Stimulated activated CD4-positive, alpha-beta T cell treated with anti-CD3 and anti-CD28 coated beads, Interleukin-12 subunit alpha, Interleukin-12 subunit beta, amount 100 ng/mL, for 48 hours (primary cell): ENCODE measurements around the gene NDUFS7.

Experiments used
- DNase-seq, 3 donors: peaks; one replicate each; pipeline ENCODE4 v3.0.0-alpha.2; 2020; ENCODE audit warnings: low read depth in 2 of 3, low spot score in 1 of 3

NDUFS7 gene

DNA sequence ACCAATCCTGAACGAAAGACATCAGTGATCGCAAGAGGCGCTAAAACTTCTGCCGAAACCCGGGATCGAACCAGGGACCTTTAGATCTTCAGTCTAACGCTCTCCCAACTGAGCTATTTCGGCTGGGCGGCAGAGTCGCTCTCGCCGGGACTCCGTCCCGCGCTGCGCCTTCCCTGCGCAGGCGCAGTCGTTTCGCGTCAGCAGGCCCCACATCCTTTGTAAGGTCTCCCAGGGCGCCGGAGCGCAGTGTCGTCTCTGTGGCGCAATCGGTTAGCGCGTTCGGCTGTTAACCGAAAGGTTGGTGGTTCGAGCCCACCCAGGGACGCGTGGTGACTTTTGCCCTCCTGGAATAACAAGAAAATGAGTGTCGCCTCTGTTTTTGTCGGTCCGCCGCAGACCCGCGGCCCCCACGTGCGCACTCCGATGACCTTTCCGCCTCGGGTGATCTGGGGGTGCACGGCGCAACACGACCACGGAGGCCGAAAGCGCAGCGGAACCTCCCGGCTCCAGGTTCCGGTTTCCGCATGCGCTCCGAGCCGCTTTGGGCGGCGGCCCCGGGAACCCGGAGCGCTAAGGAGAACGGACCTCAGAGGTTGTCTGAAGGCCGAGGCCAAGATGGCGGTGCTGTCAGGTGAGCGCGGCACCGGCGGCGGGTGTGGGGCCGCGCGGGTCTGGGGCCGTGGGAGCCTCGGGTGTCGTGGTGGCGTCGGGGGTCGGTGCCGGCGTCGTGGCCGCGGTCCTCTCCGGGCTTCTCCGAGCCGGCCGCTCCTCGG is at the start of gene NDUFS7:
TSS of gene NDUFS7 (plus strand) at position 596 of the 773 bp plus-strand sequence. CDS start at position 616, 20 bp downstream.
- peak; percentile 87 to 98 (median 88) for DNase-seq

DNA sequence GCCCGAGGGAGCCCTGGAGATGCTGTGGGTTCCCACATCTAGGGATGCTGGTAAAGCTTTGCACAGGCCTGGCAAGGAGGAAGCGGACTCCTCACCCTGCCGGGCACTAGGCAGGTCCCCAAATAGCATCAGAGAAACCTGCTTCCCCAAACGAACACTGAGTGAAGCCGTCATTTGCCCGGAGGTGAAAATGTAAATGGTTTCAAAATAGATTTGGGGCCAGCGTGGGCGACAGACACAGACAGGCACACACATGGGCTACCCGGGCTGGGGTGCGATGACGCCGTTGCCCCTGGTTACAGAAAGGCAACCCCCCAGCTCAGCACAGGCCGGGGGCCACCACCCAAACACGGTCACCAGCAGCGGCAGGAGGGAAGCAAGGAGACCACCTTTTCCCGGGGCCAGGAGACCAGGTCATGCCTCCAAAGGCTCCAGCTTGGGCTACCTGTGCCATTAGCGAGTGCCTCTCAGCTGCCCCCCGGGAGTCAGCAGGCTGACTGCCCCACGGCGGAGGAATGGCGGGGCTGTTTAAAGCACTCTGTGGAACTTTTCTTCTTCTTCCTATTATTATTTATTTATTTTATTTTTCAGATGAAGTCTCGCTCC is 47.5 kb upstream of the NDUFS7 start:
- DNase-seq, result no peak

- DNase-seq, result no peak
These were observed 42.8 kb upstream of the NDUFS7 start for GRCh38 chr19:1340681-1341469.

DNA sequence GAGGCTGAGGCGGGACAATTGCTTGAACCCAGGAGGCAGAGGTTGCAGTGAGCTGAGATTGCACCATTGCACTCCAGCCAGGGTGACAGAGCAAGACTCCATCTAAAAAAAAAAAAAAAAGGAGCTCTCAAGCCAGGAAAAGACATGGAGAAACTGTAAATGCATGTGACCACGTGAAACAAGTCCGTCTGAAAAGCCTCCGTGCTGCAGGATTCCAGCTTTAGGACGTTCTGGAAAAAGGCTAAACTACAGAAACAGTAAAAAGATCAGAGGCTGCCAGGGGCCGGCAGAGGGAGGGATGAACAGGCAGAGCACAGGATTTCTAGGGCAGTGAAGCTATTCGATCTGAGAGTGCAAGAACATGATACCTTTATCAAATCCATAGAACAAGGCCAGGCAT is 40.7 kb upstream of the NDUFS7 start:
- no peak for DNase-seq

DNA sequence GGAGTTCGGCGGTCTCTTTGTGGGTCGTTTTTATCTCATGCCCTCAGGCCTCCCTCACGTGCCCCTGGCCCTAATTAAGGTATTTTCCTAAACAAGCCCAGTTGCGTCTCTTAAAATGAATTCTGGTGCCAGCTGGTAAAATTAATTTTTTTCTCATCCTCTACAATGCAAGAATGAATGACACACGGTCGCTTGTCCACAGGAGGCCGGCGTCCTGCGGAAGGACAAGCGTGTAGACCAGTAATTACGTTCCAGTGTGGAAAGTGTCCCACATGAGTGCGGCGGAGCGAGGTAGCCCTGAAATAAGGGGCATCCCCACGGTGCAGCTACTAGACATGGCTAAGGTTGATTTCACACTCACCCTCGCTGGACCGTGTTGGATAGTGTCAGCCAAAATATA is 34.5 kb upstream of the NDUFS7 start:
- DNase-seq, result no peak

GRCh38 chr19:1350867-1351266 is 32.8 kb upstream of the NDUFS7 start:
- DNase-seq, result no peak

DNA sequence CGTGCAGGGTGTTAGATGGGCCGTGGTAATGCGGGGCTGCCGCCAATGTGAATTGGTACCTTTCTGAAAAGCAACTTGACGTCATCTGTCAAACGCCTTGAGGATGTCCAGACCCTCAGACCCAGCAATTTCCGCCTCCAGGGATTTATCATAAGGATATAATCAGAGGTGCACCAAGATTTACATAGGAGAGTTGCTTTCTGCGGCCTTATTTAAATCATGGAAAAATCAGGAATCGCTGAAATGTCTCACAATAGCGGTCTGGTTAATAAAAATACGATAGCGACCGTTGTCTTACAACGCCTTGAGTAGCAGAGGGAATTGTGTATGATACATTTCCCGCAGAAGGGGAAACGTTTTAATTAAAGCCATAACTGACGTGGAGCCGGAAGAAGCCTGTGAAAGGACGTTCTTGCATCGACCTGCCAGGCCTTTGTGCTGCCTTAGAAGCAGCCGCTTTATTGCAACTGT is 32.3 kb upstream of the NDUFS7 start:
- DNase-seq, result no peak

DNA sequence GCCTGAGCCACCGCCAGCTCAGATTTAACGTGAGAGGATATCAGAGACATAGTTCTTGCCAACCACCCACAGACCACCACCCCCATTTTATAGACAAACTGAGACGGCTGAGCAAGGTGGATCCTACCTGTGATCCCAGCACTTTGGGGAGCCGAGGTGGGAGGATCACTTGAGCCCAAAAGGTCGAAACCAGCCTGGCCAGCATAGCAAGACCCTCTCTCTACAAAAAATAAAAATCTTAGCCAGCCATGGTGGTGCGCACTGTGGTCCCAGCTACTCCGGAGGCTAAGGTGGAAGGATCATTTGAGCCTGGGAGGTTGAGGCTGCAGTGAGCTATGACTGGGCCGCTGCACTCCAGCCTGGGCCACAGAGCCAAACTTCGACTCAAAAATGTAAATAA is 30.6 kb upstream of the NDUFS7 start:
- no peak for DNase-seq

- DNase-seq, result no peak
These were observed 28.6 kb upstream of the NDUFS7 start for GRCh38 chr19:1354970-1355567.

- peak in 1 of 3 donors; percentile 5 for DNase-seq
These were observed 27.9 kb upstream of the NDUFS7 start for GRCh38 chr19:1355568-1356507.

DNA sequence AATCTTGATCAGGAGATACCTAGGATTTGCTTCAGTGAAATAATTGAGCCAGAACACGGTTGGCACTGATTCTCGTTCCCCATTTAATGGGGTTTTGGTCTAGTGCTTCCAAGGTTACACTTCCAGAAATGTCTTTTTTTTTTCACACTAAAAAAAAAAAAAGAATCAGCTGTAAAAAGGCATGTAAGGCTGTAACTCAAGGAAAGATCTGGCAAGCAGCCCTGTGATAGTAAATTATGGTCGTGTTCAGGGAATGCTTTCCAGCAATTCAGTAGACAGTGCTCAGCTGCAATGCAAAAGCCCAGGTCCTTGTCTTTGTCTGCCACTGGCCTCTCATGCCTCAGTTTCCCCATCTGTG is 27.2 kb upstream of the NDUFS7 start:
- DNase-seq, result no peak

GRCh38 chr19:1357531-1358109 is 26.1 kb upstream of the NDUFS7 start:
- no peak for DNase-seq

GRCh38 chr19:1360126-1360817 is 23.4 kb upstream of the NDUFS7 start:
- no peak for DNase-seq

- DNase-seq, result no peak
These were observed 22.8 kb upstream of the NDUFS7 start for GRCh38 chr19:1360818-1361461.

- DNase-seq, result no peak
These were observed 21.9 kb upstream of the NDUFS7 start for GRCh38 chr19:1361601-1362386.

DNA sequence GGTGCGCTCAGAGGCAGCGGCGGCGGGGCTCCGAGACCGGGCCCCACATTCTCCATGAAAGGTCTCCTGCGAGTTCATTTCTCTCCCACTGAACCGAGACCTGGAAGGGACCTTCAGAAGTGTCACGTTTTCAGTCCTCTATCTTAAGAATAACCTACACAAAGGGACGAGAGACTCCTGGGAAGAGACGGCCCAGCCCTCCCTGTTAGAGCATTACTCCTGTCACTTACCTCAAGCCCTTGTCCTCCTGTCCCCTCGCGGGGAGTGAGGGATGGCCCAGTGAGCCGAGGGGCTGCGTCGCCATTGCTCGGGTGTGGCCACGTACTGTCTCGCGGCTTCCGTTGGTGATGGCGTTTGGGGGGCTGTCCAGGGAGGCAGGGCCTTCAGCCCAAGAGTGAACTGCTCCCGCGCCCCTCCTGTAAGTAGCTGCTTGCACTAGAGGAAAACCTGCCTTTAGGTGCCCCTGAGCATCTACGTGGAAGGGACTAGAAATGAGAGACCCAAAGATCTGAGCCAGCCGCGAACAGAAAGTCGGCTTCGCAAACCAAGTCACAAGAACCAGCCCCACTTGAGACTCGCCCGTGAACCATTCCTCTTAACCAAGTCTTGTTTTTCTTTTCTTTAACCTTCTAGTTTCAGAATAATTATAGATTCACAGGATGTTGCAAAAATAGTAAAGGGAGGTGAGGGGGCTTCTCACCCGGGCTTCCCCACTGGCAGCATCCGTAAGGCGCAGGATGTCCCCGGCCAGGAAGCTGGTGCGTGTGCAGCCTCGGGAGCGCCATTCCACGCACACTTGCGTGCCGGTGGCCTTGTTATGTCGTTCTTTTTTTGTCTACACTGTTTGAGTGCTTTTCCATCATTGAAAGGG is 21.1 kb upstream of the NDUFS7 start:
- no peak for DNase-seq

- no peak for DNase-seq
These were observed 20.1 kb upstream of the NDUFS7 start for GRCh38 chr19:1363599-1363998.
